B cell (primary cell): ENCODE results near the gene PTPRG. TPM values are rescaled to one million over a fixed set of nuclear protein-coding genes. Genes with fewer than 3 reads are reported as not detected.

ENCODE experiments used
- ATAC-seq: fragments of 200-7000 bp; cut with Tn5 transposase; one replicate; pipeline ENCODE4 v1.10.0; 2021; ENCODE audit warnings: low read depth, mild to moderate bottlenecking, moderate number of reproducible peaks, moderate library complexity
- CTCF ChIA-PET: fragments of 350-600 bp; sonication (Branson Sonifier 250); formaldehyde crosslinking; loops from one replicate; lab custom pipeline; 2021; ENCODE audit warnings: antibody characterized with exemption, inconsistent platforms; lab: Charles Lee
- POLR2A ChIA-PET: fragments of 350-600 bp; sonication (Branson Sonifier 250); formaldehyde crosslinking; loops from one replicate; lab custom pipeline; 2021; ENCODE audit warnings: antibody characterized with exemption; lab: Charles Lee
- DNase-seq: peaks from one replicate; pipeline ENCODE4 v3.0.0; 2013
- H2AFZ ChIP-seq: 2 replicates; pipeline ENCODE4 v1.6.1; 2012; ENCODE audit warnings: mild to moderate bottlenecking, low read depth, low read length; ENCODE audit not compliant: insufficient read depth, poor library complexity, severe bottlenecking
- H3K27ac ChIP-seq, 2 donors: 1 replicate in 1 of 2; 2 replicates in 1 of 2; pipeline ENCODE4 v1.5.1; 2012 to 2013; ENCODE audit warnings: low read length in 2 of 2, mild to moderate bottlenecking in 2 of 2, moderate library complexity in 1 of 2
- H3K27me3 ChIP-seq, 4 experiments: fragments of 200-600 bp in 1 of 4; sonication (generic) in 1 of 4; replicated peaks in 1 of 4; 1 replicate in 2 of 4; 2 replicates in 2 of 4; pipeline versions ENCODE4 v1.6.1 to v1.7.0; 2013 to 2016; ENCODE audit warnings: low read length in 3 of 4, mild to moderate bottlenecking in 2 of 4, mixed read lengths in 1 of 4, moderate library complexity in 1 of 4; ENCODE audit not compliant: insufficient read depth in 4 of 4, control insufficient read depth in 3 of 4; ENCODE audit errors: control extremely low read depth in 1 of 4
- H3K36me3 ChIP-seq, 2 experiments: replicated peaks in 1 of 2; 1 replicate in 1 of 2; 2 replicates in 1 of 2; pipeline versions ENCODE4 v1.6.1 to v1.7.1; 2013; ENCODE audit warnings: low read length in 1 of 2; ENCODE audit not compliant: insufficient read depth in 2 of 2, control insufficient read depth in 1 of 2; ENCODE audit errors: control extremely low read depth in 1 of 2, extremely low read depth in 1 of 2
- H3K4me1 ChIP-seq, 2 donors: fragments of 200-600 bp in 1 of 2; sonication (generic) in 1 of 2; 1 replicate in 1 of 2; 2 replicates in 1 of 2; pipeline versions ENCODE4 v1.5.1 to v1.6.1; 2013 to 2017; ENCODE audit warnings: low read length in 2 of 2; ENCODE audit not compliant: control insufficient read depth in 2 of 2, insufficient read depth in 2 of 2
- H3K4me2 ChIP-seq: replicated peaks from 2 replicates; pipeline ENCODE3; 2012; ENCODE audit warnings: mild to moderate bottlenecking, low read depth, low read length; ENCODE audit not compliant: poor library complexity, severe bottlenecking
- H3K4me3 ChIP-seq, 5 experiments: fragments of 200-600 bp in 1 of 5; sonication (generic) in 1 of 5; 1 replicate in 3 of 5; 2 replicates in 2 of 5; pipeline versions ENCODE4 v1.5.1 to v1.7.0; 2011 to 2016; ENCODE audit warnings: low read length in 4 of 5, mild to moderate bottlenecking in 4 of 5, low read depth in 2 of 5, control low read depth in 1 of 5, moderate library complexity in 1 of 5; ENCODE audit not compliant: insufficient read depth in 1 of 5; ENCODE audit errors: control extremely low read depth in 1 of 5, extremely low read depth in 1 of 5
- H3K79me2 ChIP-seq: fragments of 200-600 bp; sonication (generic); one replicate; pipeline ENCODE4 v1.6.0; 2016; ENCODE audit warnings: low read length; ENCODE audit not compliant: control insufficient read depth, insufficient read depth
- H3K9ac ChIP-seq: fragments of 200-600 bp; sonication (generic); 2 replicates; pipeline ENCODE4 v1.6.1; 2017; ENCODE audit warnings: mild to moderate bottlenecking, low read length, moderate library complexity
- H3K9me3 ChIP-seq, 3 donors: one replicate each; pipeline versions ENCODE4 v1.6.1 to v1.7.1; 2013; ENCODE audit warnings: low read length in 2 of 3; ENCODE audit not compliant: control insufficient read depth in 2 of 3, insufficient read depth in 1 of 3; ENCODE audit errors: control extremely low read depth in 1 of 3
- H4K20me1 ChIP-seq: 2 replicates; pipeline ENCODE4 v1.6.0; 2012; ENCODE audit warnings: mild to moderate bottlenecking, low read length; ENCODE audit not compliant: insufficient read depth, control insufficient read depth, poor library complexity, severe bottlenecking
- H3K27ac Mint-ChIP-seq: one replicate; pipeline ENCODE4 v1.8.0; 2021; ENCODE audit warnings: mixed read lengths
- H3K27me3 Mint-ChIP-seq: one replicate; pipeline ENCODE4 v1.8.0; 2021; ENCODE audit warnings: mixed read lengths
- H3K4me1 Mint-ChIP-seq: one replicate; pipeline ENCODE4 v1.8.0; 2021; ENCODE audit warnings: mixed read lengths
- H3K4me3 Mint-ChIP-seq: one replicate; pipeline ENCODE4 v1.8.0; 2021; ENCODE audit warnings: mixed read lengths
- H3K9me3 Mint-ChIP-seq: one replicate; pipeline ENCODE4 v1.8.0; 2022; ENCODE audit warnings: mixed read lengths; ENCODE audit not compliant: insufficient read depth
- CTCF ChIP-seq: fragments of 200-600 bp; IDR thresholded peaks from one replicate; pipeline ENCODE4 v1.8.0; 2022; ENCODE audit warnings: antibody characterized with exemption, mild to moderate bottlenecking
- EZH2 ChIP-seq: IDR thresholded peaks from 2 replicates; pipeline ENCODE4 v1.6.1; 2012; ENCODE audit warnings: borderline replicate concordance, low read depth, mild to moderate bottlenecking, moderate library complexity, low read length; ENCODE audit not compliant: insufficient read depth, poor library complexity, severe bottlenecking
- WGBS: methylation state at CpG from one replicate; pipeline ENCODE4 v1.1.5; 2013; ENCODE audit warnings: missing lambda C conversion rate; ENCODE audit not compliant: insufficient coverage; 5-methylcytosine and 5-hydroxymethylcytosine counted together
- intact Hi-C: fragments of 100-400 bp; cut with micrococcal nuclease; formaldehyde crosslinking; loops from one replicate; pipeline ENCODE4 v1.10.0; 2022
- polyA plus RNA-seq: library from polyadenylated mRNA; depleted of rRNA; stranded (reverse); fragments of >200 nt; gene quantifications from 2 replicates; pipeline ENCODE4 v1.2.3, GENCODE V29; 2012
- total RNA-seq, 2 donors: library from RNA; stranded (reverse); fragments of 120-200 nt in 1 of 2; gene quantifications; 1 replicate in 1 of 2; 2 replicates in 1 of 2; pipeline versions ENCODE4 v1.2.3 to v1.2.4, GENCODE V29; 2013 to 2022

The PTPRG gene
- total and polyA plus RNA-seq, 2 donors (not counting 1 experiment from before 2014, with no cell fraction given): 0.12 to 1.3 TPM

- H3K4me1 ChIP-seq: peaks cover 3 to 15% of the 10 kb centered on the region in 2 donors
- Mint-ChIP-seq H3K4me3 (peak overlapping the region; percentile 27), H3K27me3 (peaks cover 43% of the 10 kb centered on the region), H3K4me1 (peaks cover 13% of the 10 kb centered on the region), H3K9me3 (no peaks in the 10 kb centered on the region), H3K27ac (no peak overlapping the region)
- TF ChIP-seq CTCF (no peak), EZH2 (no peak)
- peak; percentile 3 for DNase-seq
- peaks cover 0 to 44% (median 7%) of the 10 kb centered on the region in 4 experiments for H3K27me3 ChIP-seq
- no peak overlapping the region for H3K9ac ChIP-seq
- peaks cover 0 to 3% (median 0%) of the 10 kb centered on the region in 3 donors for H3K9me3 ChIP-seq
- no peak overlapping the region for H3K4me3 ChIP-seq
- intact Hi-C loops: no loop called here
- no peaks in the 10 kb centered on the region for H4K20me1 ChIP-seq
- WGBS: 14% methylated on average over 34 of the region's 40 CpGs
- no peak overlapping the region for H3K27ac ChIP-seq
- no peaks in the 10 kb centered on the region for H3K36me3 ChIP-seq
- ATAC-seq: no peak
- H3K4me2 ChIP-seq: no peak overlapping the region
- ChIA-PET POLR2A (no interaction called here), CTCF (no interaction called here)
- H2AFZ ChIP-seq: no peak overlapping the region
- no peaks in the 10 kb centered on the region for H3K79me2 ChIP-seq
Observed at GRCh38 chr3:61564395-61565059, 3.2 kb downstream of the PTPRG start.

GRCh38 chr3:61565569-61565968 is 4.2 kb downstream of the PTPRG start:
- no peak overlapping the region for H3K27ac Mint-ChIP-seq
- TF ChIP-seq EZH2 (no peak), CTCF (no peak)
- H3K4me3 Mint-ChIP-seq: no peak overlapping the region
- Histone ChIP-seq H3K4me1 (peaks cover under 1 to 6% of the 10 kb centered on the region in 2 donors), H3K36me3 (no peaks in the 10 kb centered on the region), H3K4me3 (no peak overlapping the region), H4K20me1 (no peaks in the 10 kb centered on the region), H2AFZ (no peak overlapping the region), H3K27ac (no peak overlapping the region), H3K79me2 (no peaks in the 10 kb centered on the region), H3K9ac (no peak overlapping the region), H3K4me2 (no peak overlapping the region), H3K9me3 (peaks cover 0 to 3% (median 0%) of the 10 kb centered on the region in 3 donors), H3K27me3 (peaks cover 0 to 35% (median 2%) of the 10 kb centered on the region in 4 experiments)
- DNase-seq (no peak), ATAC-seq (no peak)
- H3K27me3 Mint-ChIP-seq: peaks cover 34% of the 10 kb centered on the region
- peaks cover 9% of the 10 kb centered on the region for H3K4me1 Mint-ChIP-seq
- no peaks in the 10 kb centered on the region for H3K9me3 Mint-ChIP-seq
- ChIA-PET CTCF (no interaction called here), POLR2A (no interaction called here)
- WGBS: 100% methylated on average over 1 of the region's 4 CpGs
- intact Hi-C loops: no loop called here
